Liver (tissue), 3 donors: ENCODE data around the gene ASCC1.

Source experiments
- CTCF ChIP-seq: fragments of 150-350 bp; IDR thresholded peaks from 2 replicates; pipeline ENCODE4 v1.5.1; 2017; ENCODE audit warnings: improper control_type of control experiment, low read depth, low read length; ENCODE audit not compliant: missing input control
- EGR1 ChIP-seq, 2 donors: IDR thresholded peaks; 2 replicates each; pipeline ENCODE4 v1.6.1; 2016 to 2018; ENCODE audit warnings: antibody characterized with exemption in 2 of 2, low read depth in 2 of 2
- GABPA ChIP-seq, 2 donors: IDR thresholded peaks in 1 of 2; conservative IDR thresholded peaks in 1 of 2; 2 replicates each; pipeline ENCODE4 v1.6.1; 2016; ENCODE audit warnings: antibody characterized with exemption in 2 of 2, mild to moderate bottlenecking in 1 of 2, moderate library complexity in 1 of 2
- JUND ChIP-seq, 2 donors: IDR thresholded peaks; 2 replicates each; pipeline ENCODE4 v1.6.1; 2016; ENCODE audit warnings: antibody characterized with exemption in 2 of 2
- NR2F2 ChIP-seq: IDR thresholded peaks from 2 replicates; pipeline ENCODE4 v1.6.1; 2016; ENCODE audit warnings: antibody characterized with exemption
- TAF1 ChIP-seq: conservative IDR thresholded peaks from 2 replicates; pipeline ENCODE4 v1.6.1; 2016; ENCODE audit warnings: antibody characterized with exemption, mild to moderate bottlenecking
- YY1 ChIP-seq: IDR thresholded peaks from 2 replicates; pipeline ENCODE4 v1.6.1; 2016; ENCODE audit warnings: antibody characterized with exemption, mild to moderate bottlenecking
- TF ChIP-seq, protein P1 (sequence below): IDR thresholded peaks from 2 replicates; pipeline ENCODE4 v1.6.1; 2016; ENCODE audit warnings: antibody characterized with exemption, mild to moderate bottlenecking
- TF ChIP-seq, protein P2 (sequence below): IDR thresholded peaks from 2 replicates; pipeline ENCODE4 v1.6.1; 2016; ENCODE audit warnings: antibody characterized with exemption
- donor health status: healthy.
- donor health status: healthy.

- TF ChIP-seq, protein P1, sequence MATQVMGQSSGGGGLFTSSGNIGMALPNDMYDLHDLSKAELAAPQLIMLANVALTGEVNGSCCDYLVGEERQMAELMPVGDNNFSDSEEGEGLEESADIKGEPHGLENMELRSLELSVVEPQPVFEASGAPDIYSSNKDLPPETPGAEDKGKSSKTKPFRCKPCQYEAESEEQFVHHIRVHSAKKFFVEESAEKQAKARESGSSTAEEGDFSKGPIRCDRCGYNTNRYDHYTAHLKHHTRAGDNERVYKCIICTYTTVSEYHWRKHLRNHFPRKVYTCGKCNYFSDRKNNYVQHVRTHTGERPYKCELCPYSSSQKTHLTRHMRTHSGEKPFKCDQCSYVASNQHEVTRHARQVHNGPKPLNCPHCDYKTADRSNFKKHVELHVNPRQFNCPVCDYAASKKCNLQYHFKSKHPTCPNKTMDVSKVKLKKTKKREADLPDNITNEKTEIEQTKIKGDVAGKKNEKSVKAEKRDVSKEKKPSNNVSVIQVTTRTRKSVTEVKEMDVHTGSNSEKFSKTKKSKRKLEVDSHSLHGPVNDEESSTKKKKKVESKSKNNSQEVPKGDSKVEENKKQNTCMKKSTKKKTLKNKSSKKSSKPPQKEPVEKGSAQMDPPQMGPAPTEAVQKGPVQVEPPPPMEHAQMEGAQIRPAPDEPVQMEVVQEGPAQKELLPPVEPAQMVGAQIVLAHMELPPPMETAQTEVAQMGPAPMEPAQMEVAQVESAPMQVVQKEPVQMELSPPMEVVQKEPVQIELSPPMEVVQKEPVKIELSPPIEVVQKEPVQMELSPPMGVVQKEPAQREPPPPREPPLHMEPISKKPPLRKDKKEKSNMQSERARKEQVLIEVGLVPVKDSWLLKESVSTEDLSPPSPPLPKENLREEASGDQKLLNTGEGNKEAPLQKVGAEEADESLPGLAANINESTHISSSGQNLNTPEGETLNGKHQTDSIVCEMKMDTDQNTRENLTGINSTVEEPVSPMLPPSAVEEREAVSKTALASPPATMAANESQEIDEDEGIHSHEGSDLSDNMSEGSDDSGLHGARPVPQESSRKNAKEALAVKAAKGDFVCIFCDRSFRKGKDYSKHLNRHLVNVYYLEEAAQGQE: no peak
- no peak for TF ChIP-seq YY1
- TF ChIP-seq CTCF: no peak
- TF ChIP-seq, protein P2, sequence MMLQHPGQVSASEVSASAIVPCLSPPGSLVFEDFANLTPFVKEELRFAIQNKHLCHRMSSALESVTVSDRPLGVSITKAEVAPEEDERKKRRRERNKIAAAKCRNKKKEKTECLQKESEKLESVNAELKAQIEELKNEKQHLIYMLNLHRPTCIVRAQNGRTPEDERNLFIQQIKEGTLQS: no peak
- no peak for TF ChIP-seq NR2F2
- TF ChIP-seq GABPA (IDR thresholded peaks at IDR 0.05 in 1 of 2, conservative IDR thresholded peaks at IDR 0.05 in 1 of 2): no peak
- TF ChIP-seq EGR1 (IDR thresholded peaks at IDR 0.05; ENCODE audit: low read depth in 2 of 2): no peak
- TF ChIP-seq TAF1: no peak
- no peak for TF ChIP-seq JUND (IDR thresholded peaks at IDR 0.05)
These were observed 130.1 kb downstream of the ASCC1 start for GRCh38 chr10:72085864-72086465.
